Fibroblast of skin of left quadriceps (primary cell): ENCODE measurements around the gene RUFY3.
A peak's percentile ranks its signal among the peaks of the same experiment; 100 is the strongest.
"Not testable (repeated sequence)": the region's sequence is repeated elsewhere in the genome, so short reads cannot be mapped to it uniquely, and the experiment has no call there.

Experiments used
- DNase-seq, 2 experiments: peaks; one replicate each; pipeline ENCODE4 v3.0.0-alpha.2; 2013; ENCODE audit warnings: low read depth in 2 of 2

RUFY3 gene

GRCh38 chr4:70705183-70706043 lies 16.4 kb upstream of the RUFY3 start:
- peak in 1 of 2 experiments; percentile 26 for DNase-seq

GRCh38 chr4:70706044-70706461 lies 15.7 kb upstream of the RUFY3 start:
- DNase-seq: no peak

GRCh38 chr4:70706516-70706915 lies 15.2 kb upstream of the RUFY3 start:
- no peak for DNase-seq

GRCh38 chr4:70709611-70710205 lies 12.1 kb upstream of the RUFY3 start:
- no peak for DNase-seq

GRCh38 chr4:70711599-70711998 lies 10.2 kb upstream of the RUFY3 start:
- DNase-seq: no peak

DNA sequence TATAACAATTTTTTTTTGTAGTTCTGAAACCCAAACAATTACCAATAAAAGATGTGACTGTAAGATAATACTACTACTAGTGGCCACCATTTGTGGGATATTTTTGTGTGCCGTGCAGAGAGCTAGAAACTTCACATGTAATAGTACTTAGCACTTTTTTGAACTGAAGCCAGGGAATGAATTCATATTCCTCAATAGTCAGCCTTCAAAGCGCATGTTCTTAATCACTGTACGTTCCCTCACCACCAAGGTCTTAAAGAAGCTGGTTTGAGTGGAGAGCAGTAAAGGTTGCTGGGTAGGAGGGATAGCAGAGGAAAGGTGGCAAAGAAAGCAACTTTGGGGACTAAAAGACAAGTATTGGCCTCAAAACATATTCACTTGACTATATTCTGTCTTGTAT lies 9.6 kb upstream of the RUFY3 start:
- DNase-seq: no peak

- no peak for DNase-seq
Observed at GRCh38 chr4:70712604-70713452, 8.9 kb upstream of the RUFY3 start.

DNA sequence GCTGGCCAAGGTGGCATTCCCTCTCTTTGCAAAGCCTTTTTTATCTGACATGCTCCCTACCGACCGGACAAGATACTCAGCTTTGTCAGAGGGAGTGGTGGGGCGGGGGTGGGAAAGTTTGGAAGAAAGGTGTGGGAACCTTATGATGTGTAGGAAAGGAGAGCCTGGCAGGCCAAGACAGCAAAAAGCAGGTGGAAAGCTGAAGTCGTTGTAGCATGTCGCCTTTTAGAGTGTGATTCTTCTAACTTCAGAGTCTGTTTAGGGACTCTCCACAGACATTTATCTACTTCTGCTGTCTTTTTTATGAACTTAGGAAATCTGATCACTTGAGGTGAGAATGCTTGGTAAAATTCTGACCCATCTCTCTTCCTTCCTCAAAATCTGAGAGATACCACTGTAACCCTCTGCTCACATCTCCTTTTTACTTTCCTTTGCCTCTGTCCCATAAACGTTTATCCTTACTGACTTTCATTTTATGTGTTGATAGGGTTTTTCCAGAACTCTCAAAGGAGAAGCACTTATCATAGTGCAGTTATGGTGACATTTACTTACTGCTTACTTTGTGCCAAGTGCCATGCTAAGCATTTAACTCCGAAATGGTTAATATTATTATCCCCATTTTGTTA lies 8.2 kb upstream of the RUFY3 start:
- no peak for DNase-seq

DNA sequence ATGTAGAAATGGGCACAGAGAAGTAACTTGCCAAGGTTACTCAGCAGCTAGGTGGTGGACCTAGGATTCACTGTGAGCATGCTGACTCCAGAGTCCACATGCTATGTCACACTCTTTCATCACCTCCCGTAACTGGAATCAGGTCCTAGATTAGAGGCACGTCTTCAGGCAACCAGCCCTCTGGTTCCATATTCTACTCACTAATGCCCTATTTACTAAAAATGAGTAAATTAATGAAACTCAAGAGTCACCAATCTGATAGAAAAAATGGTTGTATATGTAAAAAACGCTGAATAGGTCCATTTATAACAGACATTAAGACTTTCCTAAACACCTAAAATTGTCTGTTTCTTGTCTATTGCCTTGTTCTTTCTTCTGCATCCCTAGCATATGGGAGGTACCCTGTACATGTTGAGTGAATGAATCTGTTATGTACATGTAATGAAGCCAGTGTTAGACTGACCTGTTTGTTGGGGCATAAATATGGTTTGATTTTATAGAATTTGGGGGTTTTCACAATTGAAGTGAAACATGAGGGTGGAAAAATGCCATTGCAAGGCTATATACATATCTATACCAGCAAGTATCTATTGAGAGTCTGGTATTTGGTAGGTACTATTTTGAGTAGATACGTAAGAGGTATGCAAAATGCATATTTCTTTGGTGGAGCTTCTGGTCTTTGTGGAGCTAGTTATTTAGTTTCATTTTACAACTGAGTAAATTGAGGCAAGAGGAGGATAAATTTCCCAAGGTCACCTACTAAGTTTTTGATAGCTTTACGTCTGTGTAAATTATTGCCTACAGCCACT lies 7.5 kb upstream of the RUFY3 start:
- no peak for DNase-seq

GRCh38 chr4:70715097-70715496 lies 6.7 kb upstream of the RUFY3 start:
- DNase-seq: no peak

DNA sequence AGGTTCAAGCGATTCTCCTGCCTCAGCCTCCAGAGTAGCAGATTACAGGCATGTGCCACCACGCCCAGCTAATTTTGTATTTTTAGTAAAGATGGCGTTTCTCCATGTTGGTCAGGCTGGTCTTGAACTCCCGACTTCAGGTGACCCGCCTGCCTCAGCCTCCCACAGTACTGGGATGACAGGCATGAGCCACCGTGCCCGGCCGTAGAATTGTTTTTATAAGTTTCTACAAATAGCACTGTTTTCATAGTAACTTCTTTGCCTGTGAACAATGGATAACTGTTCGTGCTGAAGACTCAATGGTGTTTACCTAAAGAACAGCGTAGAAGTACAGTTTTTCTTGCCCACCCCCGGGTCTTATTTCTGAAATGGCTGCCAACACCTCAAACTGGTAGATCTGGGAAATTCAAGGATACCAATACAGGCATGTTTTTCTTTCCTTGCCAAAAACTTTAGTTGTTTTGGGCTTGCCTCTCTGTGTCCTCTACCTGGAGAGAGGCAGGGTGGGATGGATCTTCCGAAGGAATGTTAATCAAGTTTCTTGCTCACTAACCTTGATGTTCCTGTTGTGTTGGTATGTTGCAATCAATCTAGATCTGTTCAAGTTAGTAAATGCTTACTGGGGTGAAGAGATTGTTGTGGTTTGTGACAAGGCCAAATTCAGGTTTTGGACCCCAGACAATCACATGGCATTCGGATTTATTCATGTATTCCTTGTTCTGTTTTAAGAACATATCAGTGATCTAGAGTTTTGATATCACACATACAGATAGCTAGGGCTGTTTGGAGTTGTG lies 2.8 kb upstream of the RUFY3 start:
- no peak for DNase-seq

GRCh38 chr4:70722199-70722791 lies 531 bp downstream of the RUFY3 start:
- no peak for DNase-seq

DNA sequence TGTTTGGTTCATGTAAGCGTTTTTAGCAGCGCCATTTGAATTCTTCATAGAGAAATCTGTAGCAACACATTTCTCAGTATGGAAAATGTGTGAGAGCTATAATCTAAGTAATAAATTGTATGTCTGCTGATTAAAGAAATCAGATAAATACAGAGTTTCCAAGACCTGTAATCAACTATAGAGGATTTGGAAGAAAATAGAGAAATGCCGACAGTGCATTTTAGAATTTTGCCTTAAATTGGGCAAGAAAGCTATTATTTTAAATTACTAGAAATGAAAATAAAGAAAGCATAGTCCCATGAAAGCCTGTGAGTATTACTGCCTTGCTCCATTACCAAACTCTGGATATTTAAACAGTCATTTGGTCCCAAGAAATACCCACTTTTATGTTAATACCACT lies 2.7 kb downstream of the RUFY3 start:
- DNase-seq: no peak

DNA sequence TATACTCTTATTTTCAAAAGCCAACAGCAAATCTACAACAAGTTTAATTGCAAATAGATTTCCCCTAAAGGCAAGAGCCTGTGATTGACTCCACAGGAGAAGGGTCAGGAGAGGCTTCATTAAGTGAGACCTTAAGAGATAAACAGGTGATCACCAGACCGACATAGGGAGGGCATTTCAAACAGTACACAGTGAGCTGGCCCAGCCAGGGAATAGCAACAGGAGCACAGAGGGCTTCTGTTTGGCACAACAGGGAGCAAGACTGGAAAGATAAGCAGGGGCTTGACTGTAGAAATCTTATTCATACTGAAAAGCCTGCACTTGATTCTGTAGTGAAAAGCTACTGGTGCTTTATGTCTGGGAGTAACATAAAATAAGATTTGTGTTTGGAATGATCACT lies 3.9 kb downstream of the RUFY3 start:
- no peak for DNase-seq

GRCh38 chr4:70726515-70726914 lies 4.8 kb downstream of the RUFY3 start:
- not testable (repeated sequence) for DNase-seq

DNA sequence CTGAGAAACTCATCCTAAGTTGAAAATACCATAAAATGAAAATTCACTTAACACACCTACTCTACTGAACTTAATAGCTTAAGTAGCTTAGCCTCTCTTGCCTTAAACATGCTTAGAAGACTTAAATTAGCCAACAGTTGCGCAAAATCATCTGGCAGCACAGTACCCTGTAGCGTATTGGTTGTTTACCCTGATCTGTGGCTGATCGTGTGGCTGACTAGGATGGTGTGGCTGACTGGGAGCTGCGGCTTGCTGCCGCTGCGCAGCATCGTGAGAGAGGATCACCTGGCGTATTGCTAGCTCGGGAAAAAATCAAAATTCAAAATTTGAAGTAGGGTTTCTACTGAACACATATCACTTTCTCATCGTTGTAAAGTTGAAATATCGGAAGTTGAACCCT lies 6.3 kb downstream of the RUFY3 start:
- no peak for DNase-seq

GRCh38 chr4:70732878-70733277 lies 11.1 kb downstream of the RUFY3 start:
- not testable (repeated sequence) for DNase-seq

GRCh38 chr4:70734168-70734954 lies 12.6 kb downstream of the RUFY3 start:
- no peak for DNase-seq

DNA sequence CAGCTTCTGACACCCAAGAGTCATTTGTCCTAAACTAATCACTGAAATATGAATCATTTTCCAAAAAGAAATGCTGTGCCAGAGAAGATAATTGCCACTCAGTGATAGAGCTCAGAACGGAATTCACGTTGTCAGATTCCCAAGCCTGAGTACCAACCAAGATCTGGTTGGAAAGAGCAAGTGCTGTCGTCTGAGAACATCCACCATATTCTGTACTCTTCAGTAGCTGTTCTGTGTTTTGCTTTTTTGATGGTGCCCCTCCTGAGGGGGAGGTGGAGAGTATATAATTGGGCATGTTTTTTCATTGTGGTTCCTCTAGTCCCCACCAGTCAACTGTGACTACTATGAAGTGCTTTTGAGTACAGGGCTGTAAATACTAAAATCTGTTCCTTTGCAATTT lies 13.2 kb downstream of the RUFY3 start:
- DNase-seq: no peak
